GM12864 (cell line): ENCODE measurements around the gene GPR153.

Experiments used
- DNase-seq: peaks from one replicate; pipeline ENCODE4 v3.0.0-alpha.2; 2011; ENCODE audit warnings: low read depth
- H3K4me3 ChIP-seq: 2 replicates; pipeline ENCODE4 v1.5.1; 2011; ENCODE audit warnings: mild to moderate bottlenecking, low read depth, low read length, control low read depth
- CTCF ChIP-seq: IDR thresholded peaks from 2 replicates; pipeline ENCODE4 v1.5.1; 2011; ENCODE audit warnings: low read depth, mild to moderate bottlenecking, moderate library complexity, low read length, control low read depth, inconsistent platforms; ENCODE audit errors: missing control alignments

GPR153 gene

GRCh38 chr1:6208723-6209660 is 51.9 kb downstream of the GPR153 start:
- peak overlapping the region; percentile 32 for H3K4me3 ChIP-seq
- no peak for DNase-seq
- TF ChIP-seq CTCF, result peak; percentile 59

- DNase-seq, result no peak
- no peak for TF ChIP-seq CTCF
- no peak overlapping the region for H3K4me3 ChIP-seq
Observed at GRCh38 chr1:6207921-6208320, 53.0 kb downstream of the GPR153 start.

- TF ChIP-seq CTCF, result no peak
- no peak for DNase-seq
- H3K4me3 ChIP-seq, result peak overlapping the region; percentile 65
Observed at GRCh38 chr1:6207075-6207885, 53.6 kb downstream of the GPR153 start.

- TF ChIP-seq CTCF, result no peak
Observed at GRCh38 chr1:6206520-6206855, 54.4 kb downstream of the GPR153 start.

GRCh38 chr1:6205849-6206519 is 54.9 kb downstream of the GPR153 start, which contains the start of gene RNF207:
Gene RNF207, plus strand, starts transcription at chr1:6206119. Its CDS starts 417 bp downstream, at chr1:6206536.
- H3K4me3 ChIP-seq, result peak within 1 kb of the TSS; percentile 65
- DNase-seq, result peak; percentile 47

More at GRCh38 chr1:6206520-6206855, 54.4 kb downstream of the GPR153 start:
- H3K4me3 ChIP-seq, result peak overlapping the region; percentile 65
- DNase-seq, result no peak

GRCh38 chr1:6202256-6202655 is 58.6 kb downstream of the GPR153 start:
- no peak for DNase-seq
- TF ChIP-seq CTCF, result no peak
- no peak overlapping the region for H3K4me3 ChIP-seq

More at GRCh38 chr1:6205849-6206519, 54.9 kb downstream of the GPR153 start, which contains the start of gene RNF207:
- TF ChIP-seq CTCF, result no peak
